ENCODE measurements around the gene FGG.

The FGG gene

GRCh38 chr4:154585369-154586018, 27.0 kb downstream of the FGG start:
- no peak for DNase-seq (ENCODE audit: low spot score)

DNA sequence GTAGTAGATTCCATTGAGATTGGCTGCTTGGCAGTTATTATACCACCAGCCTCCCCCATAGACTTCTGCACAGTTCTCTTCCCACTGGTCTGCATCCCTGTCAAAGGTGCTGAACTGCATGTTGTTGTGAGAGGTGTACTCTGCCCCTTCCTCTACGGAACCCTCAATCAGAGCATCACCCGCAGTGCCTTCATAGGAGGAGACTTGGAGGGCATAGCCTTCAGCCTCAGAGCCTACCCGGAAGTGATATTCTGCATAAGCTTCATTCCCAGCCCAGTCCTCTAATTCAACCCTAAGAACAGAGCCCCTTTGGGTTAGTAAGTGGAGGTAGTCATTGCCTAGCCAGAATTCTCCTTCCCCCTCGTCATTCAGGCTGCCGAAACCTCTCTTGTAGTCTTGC, 28.2 kb downstream of the FGG start:
- no peak for DNase-seq (ENCODE audit: low spot score)

DNA sequence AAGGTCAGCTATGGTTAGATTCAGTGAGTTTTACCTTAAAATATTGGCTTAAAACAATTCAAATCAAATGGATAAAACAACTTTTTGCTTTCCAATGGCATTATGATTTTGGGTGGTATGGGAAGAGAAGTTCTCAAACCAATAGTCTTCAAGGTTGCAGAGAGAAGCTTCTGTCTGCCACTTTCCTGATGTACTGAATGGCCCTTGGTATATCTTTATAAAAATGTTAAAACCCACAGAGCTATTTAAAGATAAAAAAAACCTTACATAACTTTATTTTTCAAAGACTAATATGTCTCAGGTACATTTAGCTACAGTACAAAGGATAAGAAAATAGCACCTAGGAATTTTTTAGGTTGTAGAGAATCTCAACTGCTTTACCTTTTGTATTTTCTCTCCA, 28.8 kb downstream of the FGG start:
- DNase-seq (ENCODE audit: low spot score), result no peak

- no peak for DNase-seq (ENCODE audit: low spot score)
Observed at GRCh38 chr4:154583230-154583629, 29.2 kb downstream of the FGG start.

DNA sequence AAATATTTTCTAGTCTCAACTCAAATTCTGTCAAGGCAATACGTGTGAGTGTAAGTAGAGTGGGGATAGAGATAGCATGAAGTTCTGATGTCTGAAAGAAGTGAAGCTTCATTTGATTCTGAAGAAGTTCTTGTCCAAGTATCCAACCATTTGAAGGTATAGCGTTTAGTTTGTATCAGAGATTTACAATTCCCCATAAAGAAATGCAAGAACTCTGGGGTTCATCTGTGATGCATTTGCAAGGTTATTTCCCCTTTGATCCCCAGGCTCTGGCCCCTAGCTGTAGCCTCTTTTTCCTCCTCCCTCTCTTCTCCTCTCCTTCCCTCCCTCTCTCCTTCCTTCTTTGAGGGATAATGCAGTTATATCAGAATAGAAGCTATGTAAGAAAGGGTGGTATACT, 29.7 kb downstream of the FGG start:
- no peak for DNase-seq (ENCODE audit: low spot score)

GRCh38 chr4:154579927-154580326, 32.5 kb downstream of the FGG start:
- DNase-seq (ENCODE audit: low spot score), result no peak

GRCh38 chr4:154578919-154579318, 33.5 kb downstream of the FGG start:
- no peak for DNase-seq (ENCODE audit: low spot score)

- DNase-seq (ENCODE audit: low spot score), result no peak
Observed at GRCh38 chr4:154577324-154577723, 35.1 kb downstream of the FGG start.

DNA sequence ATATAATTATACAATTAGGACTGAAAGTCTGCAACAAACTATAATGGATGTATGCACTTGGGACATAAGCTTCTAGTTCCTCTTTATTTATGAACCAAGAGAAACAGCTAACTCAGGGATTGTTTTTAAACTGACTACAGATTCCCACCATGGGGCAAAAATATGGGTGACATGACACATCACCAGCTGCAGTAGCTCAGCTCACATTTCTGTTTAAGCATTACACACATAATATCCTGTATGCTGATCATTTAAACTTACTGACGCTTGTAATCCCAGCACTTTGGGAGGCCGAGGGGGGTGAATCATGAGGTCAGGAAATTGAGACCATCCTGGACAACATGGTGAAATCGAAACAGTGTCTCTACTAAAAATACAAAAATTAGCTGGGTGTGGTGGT, 38.1 kb downstream of the FGG start:
- DNase-seq (ENCODE audit: low spot score), result no peak

- DNase-seq (ENCODE audit: low spot score), result no peak
Observed at GRCh38 chr4:154573190-154573870, 39.1 kb downstream of the FGG start.

DNA sequence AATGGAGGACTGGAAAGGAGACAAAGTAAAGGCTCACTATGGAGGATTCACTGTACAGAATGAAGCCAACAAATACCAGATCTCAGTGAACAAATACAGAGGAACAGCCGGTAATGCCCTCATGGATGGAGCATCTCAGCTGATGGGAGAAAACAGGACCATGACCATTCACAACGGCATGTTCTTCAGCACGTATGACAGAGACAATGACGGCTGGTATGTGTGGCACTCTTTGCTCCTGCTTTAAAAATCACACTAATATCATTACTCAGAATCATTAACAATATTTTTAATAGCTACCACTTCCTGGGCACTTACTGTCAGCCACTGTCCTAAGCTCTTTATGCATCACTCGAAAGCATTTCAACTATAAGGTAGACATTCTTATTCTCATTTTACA, 42.9 kb downstream of the FGG start:
- DNase-seq (ENCODE audit: low spot score), result no peak

GRCh38 chr4:154569028-154569427, 43.4 kb downstream of the FGG start:
- DNase-seq (ENCODE audit: low spot score), result no peak

DNA sequence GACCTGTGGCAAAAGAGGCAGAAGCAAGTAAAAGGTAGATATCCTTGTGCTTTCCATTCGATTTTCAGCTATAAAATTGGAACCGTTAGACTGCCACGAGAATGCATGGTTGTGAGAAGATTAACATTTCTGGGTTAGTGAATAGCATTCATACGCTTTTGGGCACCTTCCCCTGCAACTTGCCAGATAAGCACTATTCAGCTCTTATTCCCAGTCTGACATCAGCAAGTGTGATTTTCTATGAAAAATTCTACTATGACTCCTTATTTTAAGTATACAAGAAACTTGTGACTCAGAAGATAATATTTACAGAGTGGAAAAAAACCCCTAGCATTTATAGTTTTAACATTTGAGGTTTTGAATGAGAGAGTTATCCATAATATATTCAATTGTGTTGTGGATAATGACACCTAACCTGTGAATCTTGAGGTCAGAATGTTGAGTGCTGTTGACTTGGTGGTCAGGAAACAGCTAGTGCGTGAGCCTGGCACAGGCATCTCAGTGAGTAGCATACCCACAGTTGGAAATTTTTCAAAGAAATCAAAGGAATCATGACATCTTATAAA, 45.7 kb downstream of the FGG start:
- DNase-seq (ENCODE audit: low spot score), result no peak

- DNase-seq (ENCODE audit: low spot score), result no peak
Observed at GRCh38 chr4:154565704-154566103, 46.8 kb downstream of the FGG start.

DNA sequence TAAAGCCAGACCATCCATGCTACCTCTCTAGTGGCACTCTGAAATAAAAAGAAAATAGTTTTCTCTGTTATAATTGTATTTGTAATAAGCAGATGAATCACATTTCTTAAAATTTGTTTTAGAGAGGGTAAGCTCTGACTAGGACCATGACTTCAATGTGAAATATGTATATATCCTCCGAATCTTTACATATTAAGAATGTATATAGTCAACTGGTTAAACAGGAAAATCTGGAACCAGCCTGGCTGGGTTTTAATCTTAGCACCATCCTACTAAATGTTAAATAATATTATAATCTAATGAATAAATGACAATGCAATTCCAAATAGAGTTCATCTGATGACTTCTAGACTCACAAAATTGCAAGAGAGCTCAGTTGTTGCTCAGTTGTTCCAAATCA, 48.1 kb downstream of the FGG start:
- DNase-seq (ENCODE audit: low spot score), result no peak

DNA sequence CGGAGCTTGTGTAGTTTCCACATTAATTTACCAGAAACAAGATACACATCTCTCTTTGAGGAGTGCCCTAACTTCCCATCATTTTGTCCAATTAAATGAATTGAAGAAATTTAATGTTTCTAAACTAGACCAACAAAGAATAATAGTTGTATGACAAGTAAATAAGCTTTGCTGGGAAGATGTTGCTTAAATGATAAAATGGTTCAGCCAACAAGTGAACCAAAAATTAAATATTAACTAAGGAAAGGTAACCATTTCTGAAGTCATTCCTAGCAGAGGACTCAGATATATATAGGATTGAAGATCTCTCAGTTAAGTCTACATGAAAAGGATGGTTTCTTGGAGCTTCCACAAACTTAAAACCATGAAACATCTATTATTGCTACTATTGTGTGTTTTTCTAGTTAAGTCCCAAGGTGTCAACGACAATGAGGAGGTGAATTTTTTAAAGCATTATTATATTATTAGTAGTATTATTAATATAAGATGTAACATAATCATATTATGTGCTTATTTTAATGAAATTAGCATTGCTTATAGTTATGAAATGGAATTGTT, 49.7 kb downstream of the FGG start, which contains the start of gene FGB:
Gene FGB, plus strand, starts transcription at position 315 of the 558 bp plus-strand sequence. Its CDS starts 8 bp downstream, at position 323.
- DNase-seq (ENCODE audit: low spot score), result no peak

GRCh38 chr4:154560824-154561231, 51.6 kb downstream of the FGG start:
- no peak for DNase-seq (ENCODE audit: low spot score)

GRCh38 chr4:154560419-154560801, 52.0 kb downstream of the FGG start:
- no peak for DNase-seq (ENCODE audit: low spot score)

GRCh38 chr4:154559494-154560418, 52.7 kb downstream of the FGG start:
- DNase-seq (ENCODE audit: low spot score), result peak; percentile 23

DNA sequence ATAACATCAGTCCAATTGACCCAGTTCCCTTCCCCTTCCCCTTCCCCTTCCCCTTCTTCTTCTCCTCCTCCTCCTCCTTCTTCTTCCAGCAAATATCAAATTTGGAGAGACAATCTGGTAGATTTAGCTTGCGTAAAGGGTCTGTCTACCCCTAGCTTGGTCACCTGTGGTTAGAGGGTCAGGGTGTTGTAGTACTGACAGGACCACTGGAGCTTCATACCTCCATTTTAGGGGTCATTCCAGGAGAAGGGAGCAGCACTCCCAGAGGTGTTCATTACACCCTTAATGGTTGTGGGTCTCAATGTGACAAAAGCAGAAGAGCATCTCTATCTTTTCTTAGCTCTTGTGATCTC, 53.3 kb downstream of the FGG start:
- no peak for DNase-seq (ENCODE audit: low spot score)
